HepG2 (cell line): ENCODE results near the gene DCAF4. TPM values are rescaled to one million over a fixed set of nuclear protein-coding genes. Genes with fewer than 3 reads are reported as not detected.

ENCODE experiments used
- ATAC-seq: fragments of 200-7000 bp; cut with Tn5 transposase; 3 replicates; pipeline ENCODE4 v1.9.1; 2020; ENCODE audit warnings: mild to moderate bottlenecking, moderate library complexity
- BruUV-seq: library from RNA; stranded (reverse); fragments of 400-500 nt; replicated peaks from 2 replicates; lab custom pipeline; 2021; lab: Mats Ljungman, UMichigan
- CTCF ChIA-PET: fragments of 300-600 bp; formaldehyde crosslinking; extraction: SDS; loops from one replicate; lab custom pipeline; 2021; ENCODE audit warnings: low total read pairs, inconsistent platforms, low intra/inter-chr PET ratio; lab: Yijun Ruan, JAX
- POLR2A ChIA-PET: fragments of 350-600 bp; sonication (Branson Sonifier 250); formaldehyde crosslinking; loops from one replicate; lab custom pipeline; 2020; ENCODE audit warnings: antibody characterized with exemption, inconsistent platforms; lab: Yijun Ruan, JAX
- DNase-seq: peaks from one replicate; pipeline ENCODE4 v3.0.0-alpha.2; 2015; ENCODE audit warnings: low spot score
- FAIRE-seq: peaks from 3 replicates; lab custom pipeline; 2011; peaks lifted over from hg19 to GRCh38; lab: Jason Lieb, UNC
- H2AFZ ChIP-seq: one replicate; pipeline ENCODE4 v1.6.1; 2011; ENCODE audit warnings: low read length, inconsistent platforms
- H3K27ac ChIP-seq: fragments of 300-600 bp; 3 replicates; pipeline ENCODE4 v1.8.0; 2011; ENCODE audit warnings: mixed run types, mild to moderate bottlenecking, mixed read lengths, low read length, inconsistent platforms; ENCODE audit not compliant: insufficient read depth; ENCODE audit errors: extremely low read length
- H3K27me3 ChIP-seq, 2 experiments: fragments of 200-600 bp in 1 of 2; 2 replicates in 1 of 2; 3 replicates in 1 of 2; pipeline versions ENCODE4 v1.6.0 to v1.8.0; 2011; ENCODE audit warnings: low read length in 2 of 2, mild to moderate bottlenecking in 2 of 2, moderate library complexity in 2 of 2, inconsistent platforms in 1 of 2; ENCODE audit not compliant: insufficient read depth in 2 of 2, control insufficient read depth in 1 of 2
- H3K36me3 ChIP-seq, 2 experiments: fragments of 200-600 bp in 1 of 2; replicated peaks in 1 of 2; 2 replicates in 1 of 2; 3 replicates in 1 of 2; pipeline versions ENCODE4 v1.5.1 to v1.8.0; 2011; ENCODE audit warnings: low read length in 2 of 2, inconsistent platforms in 1 of 2; ENCODE audit not compliant: insufficient read depth in 2 of 2, control insufficient read depth in 1 of 2
- H3K4me1 ChIP-seq: 2 replicates; pipeline ENCODE4 v1.5.1; 2012; ENCODE audit warnings: low read length, inconsistent platforms; ENCODE audit not compliant: insufficient read depth
- H3K4me2 ChIP-seq: 2 replicates; pipeline ENCODE4 v1.6.0; 2011; ENCODE audit warnings: low read depth, low read length, inconsistent platforms
- H3K4me3 ChIP-seq, 3 experiments: fragments of 200-600 bp in 1 of 3; sonication (generic), shearing (Covaris generic) in 1 of 3; replicated peaks in 1 of 3; 2 replicates each; pipeline ENCODE4 v1.5.1; 2011 to 2016; ENCODE audit warnings: low read length in 3 of 3, inconsistent platforms in 2 of 3, low read depth in 2 of 3, mild to moderate bottlenecking in 2 of 3, control low read depth in 1 of 3, mixed read lengths in 1 of 3; ENCODE audit not compliant: insufficient read depth in 1 of 3
- H3K79me2 ChIP-seq: one replicate; pipeline ENCODE4 v1.6.1; 2011; ENCODE audit warnings: low read length, inconsistent platforms; ENCODE audit not compliant: insufficient read depth
- H3K9ac ChIP-seq: 2 replicates; pipeline ENCODE4 v1.6.0; 2011; ENCODE audit warnings: mild to moderate bottlenecking, low read depth, low read length, inconsistent platforms; ENCODE audit not compliant: insufficient read depth
- H3K9me3 ChIP-seq: 2 replicates; pipeline ENCODE4 v1.5.1; 2012; ENCODE audit warnings: mild to moderate bottlenecking, low read length
- H4K20me1 ChIP-seq: 2 replicates; pipeline ENCODE4 v1.6.0; 2011; ENCODE audit warnings: inconsistent platforms, mild to moderate bottlenecking, low read length, moderate library complexity; ENCODE audit not compliant: insufficient read depth
- FOXA3 ChIP-seq: IDR thresholded peaks from 2 replicates; pipeline ENCODE4 v1.6.1; 2016; ENCODE audit warnings: missing genetic modification reagents, missing compliant biosample characterization
- KDM6A ChIP-seq: IDR thresholded peaks from 2 replicates; pipeline ENCODE4 v1.6.1; 2016; ENCODE audit warnings: low read depth
- KLF6 ChIP-seq: IDR thresholded peaks from 2 replicates; pipeline ENCODE4 v1.8.0; 2016; ENCODE audit warnings: missing biosample characterization, missing genetic modification reagents
- MAFF ChIP-seq: IDR thresholded peaks from 2 replicates; pipeline ENCODE4 v1.6.1; 2011; ENCODE audit warnings: low read depth, low read length, improper control_type of control experiment
- MAFK ChIP-seq, 2 experiments: IDR thresholded peaks in 1 of 2; conservative IDR thresholded peaks in 1 of 2; 2 replicates each; pipeline ENCODE4 v1.6.1; 2011; ENCODE audit warnings: improper control_type of control experiment in 2 of 2, low read length in 2 of 2
- MAX ChIP-seq: IDR thresholded peaks from 2 replicates; pipeline ENCODE4 v1.6.1; 2012; ENCODE audit warnings: inconsistent platforms
- MIER2 ChIP-seq: IDR thresholded peaks from 2 replicates; pipeline ENCODE4 v1.6.1; 2016; ENCODE audit warnings: missing biosample characterization, missing genetic modification reagents
- NCOR1 ChIP-seq: fragments of 200-600 bp; sonication (generic); IDR thresholded peaks from 2 replicates; pipeline ENCODE4 v1.7.0; 2017; ENCODE audit warnings: antibody characterized with exemption, low read length, borderline replicate concordance
- SNAPC5 ChIP-seq: sonication (generic); formaldehyde crosslinking; IDR thresholded peaks from 2 replicates; pipeline ENCODE4 v1.8.1; 2023; ENCODE audit warnings: mild to moderate bottlenecking, missing genetic modification reagents, borderline replicate concordance
- SRY ChIP-seq: sonication (generic); formaldehyde crosslinking; IDR thresholded peaks from 2 replicates; pipeline ENCODE4 v1.8.0; 2022; ENCODE audit warnings: mild to moderate bottlenecking, missing genetic modification reagents
- ZFP91 ChIP-seq: sonication (generic); formaldehyde crosslinking; IDR thresholded peaks from 2 replicates; pipeline ENCODE4 v1.9.0; 2022; ENCODE audit warnings: missing genetic modification reagents, mild to moderate bottlenecking, borderline replicate concordance
- ZNF607 ChIP-seq: sonication (generic); formaldehyde crosslinking; IDR thresholded peaks from 2 replicates; pipeline ENCODE4 v1.5.1; 2020; ENCODE audit warnings: missing genetic modification reagents, mild to moderate bottlenecking, borderline replicate concordance
- ZNF782 ChIP-seq: sonication (generic); formaldehyde crosslinking; IDR thresholded peaks from 2 replicates; pipeline ENCODE4 v1.4.0; 2020; ENCODE audit warnings: missing genetic modification reagents, mild to moderate bottlenecking, borderline replicate concordance
- WGBS: methylation state at CpG from one replicate; pipeline ENCODE4 v1.1.6; 2017; ENCODE audit warnings: low lambda C conversion rate; 5-methylcytosine and 5-hydroxymethylcytosine counted together
- in situ Hi-C: cut with HindIII; loops from 2 replicates; pipeline ENCODE4 v1.10.0; 2017; ENCODE audit warnings: low pct_unique_long_range_greater_than_20kb; ENCODE audit not compliant: extremely low pct_ligation_motif_present
- intact Hi-C: fragments of 100-400 bp; cut with micrococcal nuclease; formaldehyde crosslinking; loops from one replicate; pipeline ENCODE4 v1.10.0; 2022; ENCODE audit not compliant: unreplicated experiment
- polyA plus RNA-seq, 8 experiments: library from polyadenylated mRNA; depleted of rRNA in 3 of 8; stranded (reverse) in 7 of 8; unstranded in 1 of 8; fragments of >200 nt; fragmentation: Illumina TruSeq in 4 of 8; extraction: Trizol in 4 of 8; gene quantifications; 2 replicates each; pipeline versions ENCODE4 v1.2.1 to v1.2.3, GENCODE V29; 2011 to 2016; ENCODE audit warnings: low read depth in 4 of 8, missing spikeins in 1 of 8, mixed read lengths in 1 of 8; ENCODE audit not compliant: insufficient read depth in 1 of 8
- total RNA-seq, 5 experiments: library from RNA; depleted of rRNA; stranded (reverse); fragments of >200 nt; fragmentation: Illumina TruSeq; extraction: Trizol; gene quantifications; 2 replicates each; pipeline ENCODE4 v1.2.3, GENCODE V29; 2016; ENCODE audit warnings: low read depth in 1 of 5

Gene DCAF4
- total and polyA plus RNA-seq, 2 of the 13 experiments (the other 11 are each of a cell fraction or from before 2014, with no cell fraction given), result 18.8 to 21.1 TPM

GRCh38 chr14:72888636-72889201, 37.5 kb upstream of the DCAF4 start:
- no peak overlapping the region for H3K27ac ChIP-seq
- no peak for DNase-seq
- WGBS, result 4% methylated on average over 2 of the region's 2 CpGs
- no peak overlapping the region for H3K4me3 ChIP-seq
- no peak overlapping the region for H3K4me2 ChIP-seq
- in situ Hi-C loops, result no loop called here
- no peaks in the 10 kb centered on the region for H3K9me3 ChIP-seq
- no peaks in the 10 kb centered on the region for H3K36me3 ChIP-seq
- ChIA-PET CTCF (no interaction called here), POLR2A (no interaction called here)
- no peaks in the 10 kb centered on the region for H3K79me2 ChIP-seq
- ATAC-seq, result no peak
- FAIRE-seq, result no peak
- TF ChIP-seq ZFP91 (no peak), SRY (CRISPR knock-in tag) (no peak), FOXA3 (no peak), KLF6 (no peak), SNAPC5 (CRISPR knock-in tag) (no peak), ZNF782 (CRISPR knock-in tag) (no peak), MAFK (conservative IDR thresholded peaks at IDR 0.05 in 1 of 2, IDR thresholded peaks at IDR 0.05 in 1 of 2; ENCODE audit: low read length in 2 of 2) (peak; percentile 80 to 88), NCOR1 (no peak), KDM6A (CRISPR knock-in tag) (no peak), MAFF (peak; percentile 76), MAX (no peak), ZNF607 (no peak), MIER2 (CRISPR knock-in tag) (no peak)
- TF ChIP-seq, all 625 proteins: peak for 2
- H2AFZ ChIP-seq, result no peak overlapping the region
- H3K4me1 ChIP-seq, result peaks cover 14% of the 10 kb centered on the region
- peaks cover 12 to 36% of the 10 kb centered on the region in 2 experiments for H3K27me3 ChIP-seq
- H4K20me1 ChIP-seq, result no peaks in the 10 kb centered on the region
- BruUV-seq, result no TSS peak
- no peak overlapping the region for H3K9ac ChIP-seq
- intact Hi-C loops, result no loop called here
